Measurements from ENCODE around the gene CDC42BPG.

DNA sequence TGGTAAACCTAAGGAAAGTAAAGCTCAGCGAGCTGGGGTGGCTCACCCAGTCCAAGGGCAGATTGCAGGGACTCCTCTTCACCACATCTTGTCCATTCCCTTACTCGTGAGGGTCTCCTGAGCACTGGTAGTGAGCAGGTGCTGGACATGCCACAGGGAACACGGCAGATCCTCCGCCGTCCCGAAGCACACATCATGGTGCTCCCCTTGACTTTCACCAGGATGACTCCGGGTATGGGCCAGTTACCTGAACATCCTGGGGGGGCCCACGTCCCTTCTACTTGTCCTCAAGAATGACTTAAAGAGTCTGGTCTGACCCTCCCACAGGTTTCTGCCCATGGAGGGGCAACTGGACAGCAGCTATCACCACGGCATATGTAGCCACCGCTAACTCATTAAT, 58.1 kb downstream of the CDC42BPG start:
- TF ChIP-seq POLR2A (conservative IDR thresholded peaks at IDR 0.05) (no peak), ZNF707 (CRISPR knock-in tag; conservative IDR thresholded peaks at IDR 0.05) (no peak), EGR1 (conservative IDR thresholded peaks at IDR 0.05) (no peak), ZNF512 (tag; IDR thresholded peaks at IDR 0.05) (no peak), BRCA1 (IDR thresholded peaks at IDR 0.05) (no peak), BRCA1 (CRISPR knock-in tag; IDR thresholded peaks at IDR 0.05) (no peak), ZFX (CRISPR knock-in tag; IDR thresholded peaks at IDR 0.05) (no peak), YBX1 (IDR thresholded peaks at IDR 0.05) (no peak)
- TF ChIP-seq, protein P1, sequence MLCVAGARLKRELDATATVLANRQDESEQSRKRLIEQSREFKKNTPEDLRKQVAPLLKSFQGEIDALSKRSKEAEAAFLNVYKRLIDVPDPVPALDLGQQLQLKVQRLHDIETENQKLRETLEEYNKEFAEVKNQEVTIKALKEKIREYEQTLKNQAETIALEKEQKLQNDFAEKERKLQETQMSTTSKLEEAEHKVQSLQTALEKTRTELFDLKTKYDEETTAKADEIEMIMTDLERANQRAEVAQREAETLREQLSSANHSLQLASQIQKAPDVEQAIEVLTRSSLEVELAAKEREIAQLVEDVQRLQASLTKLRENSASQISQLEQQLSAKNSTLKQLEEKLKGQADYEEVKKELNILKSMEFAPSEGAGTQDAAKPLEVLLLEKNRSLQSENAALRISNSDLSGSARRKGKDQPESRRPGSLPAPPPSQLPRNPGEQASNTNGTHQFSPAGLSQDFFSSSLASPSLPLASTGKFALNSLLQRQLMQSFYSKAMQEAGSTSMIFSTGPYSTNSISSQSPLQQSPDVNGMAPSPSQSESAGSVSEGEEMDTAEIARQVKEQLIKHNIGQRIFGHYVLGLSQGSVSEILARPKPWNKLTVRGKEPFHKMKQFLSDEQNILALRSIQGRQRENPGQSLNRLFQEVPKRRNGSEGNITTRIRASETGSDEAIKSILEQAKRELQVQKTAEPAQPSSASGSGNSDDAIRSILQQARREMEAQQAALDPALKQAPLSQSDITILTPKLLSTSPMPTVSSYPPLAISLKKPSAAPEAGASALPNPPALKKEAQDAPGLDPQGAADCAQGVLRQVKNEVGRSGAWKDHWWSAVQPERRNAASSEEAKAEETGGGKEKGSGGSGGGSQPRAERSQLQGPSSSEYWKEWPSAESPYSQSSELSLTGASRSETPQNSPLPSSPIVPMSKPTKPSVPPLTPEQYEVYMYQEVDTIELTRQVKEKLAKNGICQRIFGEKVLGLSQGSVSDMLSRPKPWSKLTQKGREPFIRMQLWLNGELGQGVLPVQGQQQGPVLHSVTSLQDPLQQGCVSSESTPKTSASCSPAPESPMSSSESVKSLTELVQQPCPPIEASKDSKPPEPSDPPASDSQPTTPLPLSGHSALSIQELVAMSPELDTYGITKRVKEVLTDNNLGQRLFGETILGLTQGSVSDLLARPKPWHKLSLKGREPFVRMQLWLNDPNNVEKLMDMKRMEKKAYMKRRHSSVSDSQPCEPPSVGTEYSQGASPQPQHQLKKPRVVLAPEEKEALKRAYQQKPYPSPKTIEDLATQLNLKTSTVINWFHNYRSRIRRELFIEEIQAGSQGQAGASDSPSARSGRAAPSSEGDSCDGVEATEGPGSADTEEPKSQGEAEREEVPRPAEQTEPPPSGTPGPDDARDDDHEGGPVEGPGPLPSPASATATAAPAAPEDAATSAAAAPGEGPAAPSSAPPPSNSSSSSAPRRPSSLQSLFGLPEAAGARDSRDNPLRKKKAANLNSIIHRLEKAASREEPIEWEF (CRISPR knock-in tag; IDR thresholded peaks at IDR 0.05), result no peak

Measured in K562 (cell line).